Ascending aorta (tissue), 2 donors: ENCODE measurements around the gene EMILIN1. TPM values are rescaled to one million over a fixed set of nuclear protein-coding genes. Genes with fewer than 3 reads are reported as not detected.
A peak's percentile ranks its signal among the peaks of the same experiment; 100 is the strongest.
"Not testable (repeated sequence)": the region's sequence is repeated elsewhere in the genome, so short reads cannot be mapped to it uniquely, and the experiment has no call there.

Source experiments
- DNase-seq, 2 donors: peaks; one replicate each; pipeline ENCODE4 v3.0.0-alpha.2; 2019; ENCODE audit warnings: low spot score in 2 of 2
- H3K27ac ChIP-seq, 2 donors: fragments of 200-600 bp; sonication (generic); one replicate each; pipeline ENCODE4 v1.5.1; 2016 to 2017; ENCODE audit warnings: mild to moderate bottlenecking in 1 of 2
- H3K27me3 ChIP-seq: fragments of 200-600 bp; sonication (generic); one replicate; pipeline ENCODE4 v1.5.1; 2017
- H3K36me3 ChIP-seq, 2 donors: fragments of 200-600 bp; sonication (generic); one replicate each; pipeline ENCODE4 v1.5.1; 2016
- H3K4me1 ChIP-seq, 2 donors: fragments of 200-600 bp; sonication (generic); one replicate each; pipeline ENCODE4 v1.5.1; 2016 to 2017; ENCODE audit warnings: mild to moderate bottlenecking in 1 of 2
- H3K4me3 ChIP-seq, 2 donors: fragments of 200-600 bp; sonication (generic); one replicate each; pipeline ENCODE4 v1.5.1; 2016 to 2017; ENCODE audit warnings: mild to moderate bottlenecking in 1 of 2
- H3K9me3 ChIP-seq, 2 donors: fragments of 200-600 bp; sonication (generic); one replicate each; pipeline ENCODE4 v1.5.1; 2016
- CTCF ChIP-seq, 3 experiments: fragments of 200-600 bp in 2 of 3; fragments of 450-650 bp in 1 of 3; sonication (generic) in 2 of 3; IDR thresholded peaks; one replicate each; pipeline ENCODE4 v1.5.1; 2016 to 2019; ENCODE audit warnings: antibody characterized with exemption in 3 of 3, mild to moderate bottlenecking in 1 of 3, moderate library complexity in 1 of 3
- intact Hi-C: fragments of 100-400 bp; cut with DNase I; formaldehyde crosslinking; loops from one replicate; pipeline ENCODE4 v1.15.1; 2023
- total RNA-seq: library from RNA; depleted of rRNA; stranded (reverse); fragments of >200 nt; gene quantifications from one replicate; pipeline ENCODE4 v1.1.0, GENCODE V29; 2016

Gene EMILIN1
- total RNA-seq, 1 donor from 2014 or later: 301 TPM

GRCh38 chr2:27071990-27072830 is 6.2 kb upstream of the EMILIN1 start:
- H3K9me3 ChIP-seq: no peaks in the 10 kb centered on the region
- intact Hi-C loops: loop anchor here (1.0 to 10.0 kb wide), 5 partner anchors 9 to 307 kb away; partner anchors contain the start of genes KHK, SLC35F6 and TMEM214
- peak overlapping the region; percentile 89 to 97 for H3K27ac ChIP-seq
- peaks cover 0 to 23% of the 10 kb centered on the region in 2 donors for H3K36me3 ChIP-seq
- TF ChIP-seq CTCF (IDR thresholded peaks at IDR 0.05): no peak
- peaks cover 11 to 50% of the 10 kb centered on the region in 2 donors for H3K4me1 ChIP-seq
- DNase-seq: peak in 1 of 2 donors; percentile 88
- H3K4me3 ChIP-seq: peak overlapping the region; percentile 81 to 91
- no peaks in the 10 kb centered on the region for H3K27me3 ChIP-seq

GRCh38 chr2:27072920-27073319 is 5.5 kb upstream of the EMILIN1 start:
- no peak for DNase-seq
- intact Hi-C loops: loop anchor here (1.0 to 10.0 kb wide), 3 partner anchors 23 to 308 kb away; partner anchors contain the start of genes SLC35F6 and TMEM214
- no peaks in the 10 kb centered on the region for H3K27me3 ChIP-seq
- H3K36me3 ChIP-seq: peaks cover 0 to 16% of the 10 kb centered on the region in 2 donors
- H3K9me3 ChIP-seq: no peaks in the 10 kb centered on the region
- TF ChIP-seq CTCF (IDR thresholded peaks at IDR 0.05): no peak
- H3K27ac ChIP-seq: peak overlapping the region; percentile 89 to 97
- H3K4me1 ChIP-seq: peaks cover 11 to 53% of the 10 kb centered on the region in 2 donors
- H3K4me3 ChIP-seq: peak overlapping the region in 1 of 2 donors; percentile 81

GRCh38 chr2:27073782-27074181 is 4.6 kb upstream of the EMILIN1 start:
- no peak for DNase-seq
- Histone ChIP-seq H3K36me3 (peaks cover 0 to 9% of the 10 kb centered on the region in 2 donors), H3K27ac (peak overlapping the region; percentile 89 to 97), H3K9me3 (no peaks in the 10 kb centered on the region), H3K4me1 (peaks cover 11 to 52% of the 10 kb centered on the region in 2 donors), H3K27me3 (no peaks in the 10 kb centered on the region), H3K4me3 (no peak overlapping the region)
- intact Hi-C loops: loop anchor here (5.0 to 10.0 kb wide), 2 partner anchors 41 to 309 kb away; partner anchors contain the start of genes SLC35F6 and TMEM214
- TF ChIP-seq CTCF (IDR thresholded peaks at IDR 0.05): no peak

- H3K9me3 ChIP-seq: no peaks in the 10 kb centered on the region
- H3K36me3 ChIP-seq: no peaks in the 10 kb centered on the region
- H3K27me3 ChIP-seq: no peaks in the 10 kb centered on the region
- no peak overlapping the region for H3K4me3 ChIP-seq
- no peak for DNase-seq
- no peak for TF ChIP-seq CTCF (IDR thresholded peaks at IDR 0.05)
- intact Hi-C loops: loop anchor here (5.0 to 10.0 kb wide), 2 partner anchors 43 to 310 kb away; partner anchors contain the start of genes SLC35F6 and TMEM214
- H3K4me1 ChIP-seq: peaks cover 10 to 40% of the 10 kb centered on the region in 2 donors
- peak overlapping the region; percentile 89 to 97 for H3K27ac ChIP-seq
These were observed 3.5 kb upstream of the EMILIN1 start for GRCh38 chr2:27074738-27075565.

GRCh38 chr2:27075566-27075871 is 2.9 kb upstream of the EMILIN1 start:
- H3K27ac ChIP-seq: peak overlapping the region; percentile 89 to 97
- peaks cover 7 to 39% of the 10 kb centered on the region in 2 donors for H3K4me1 ChIP-seq
- intact Hi-C loops: loop anchor here (10.0 kb wide), 1 partner anchor 311 kb away; the partner anchor contains the start of gene SLC35F6

More at GRCh38 chr2:27075566-27075871, 2.9 kb upstream of the EMILIN1 start:
- not testable (repeated sequence) for DNase-seq, H3K9me3 ChIP-seq, H3K4me3 ChIP-seq, H3K27me3 ChIP-seq, H3K36me3 ChIP-seq
